Stomach (tissue), 9 donors: ENCODE data around the gene RWDD2A. TPM values are rescaled to one million over a fixed set of nuclear protein-coding genes. Genes with fewer than 3 reads are reported as not detected.

Source experiments
- DNase-seq, 2 donors: peaks; one replicate each; pipeline versions ENCODE4 v3.0.0 to v3.0.0-alpha.2; 2013 to 2019
- H3K27ac ChIP-seq, 5 donors: fragments of 200-600 bp in 4 of 5; sonication (generic) in 4 of 5; one replicate each; pipeline ENCODE4 v1.5.1; 2013 to 2019; ENCODE audit warnings: mild to moderate bottlenecking in 1 of 5, moderate library complexity in 1 of 5
- H3K27me3 ChIP-seq, 3 donors: fragments of 200-600 bp; sonication (generic); one replicate each; pipeline ENCODE4 v1.5.1; 2017 to 2019; ENCODE audit warnings: mixed run types in 1 of 3
- H3K36me3 ChIP-seq, 4 donors: fragments of 200-600 bp; sonication (generic); 1 replicate in 3 of 4; 2 replicates in 1 of 4; pipeline ENCODE4 v1.5.1; 2016 to 2019
- H3K4me1 ChIP-seq, 4 donors: fragments of 200-600 bp; sonication (generic); one replicate each; pipeline ENCODE4 v1.5.1; 2016 to 2019
- H3K4me3 ChIP-seq, 4 donors: fragments of 200-600 bp; sonication (generic) in 3 of 4; one replicate each; pipeline ENCODE4 v1.5.1; 2016 to 2019; ENCODE audit warnings: mild to moderate bottlenecking in 1 of 4
- H3K9me3 ChIP-seq, 4 donors: fragments of 200-600 bp; sonication (generic); one replicate each; pipeline ENCODE4 v1.5.1; 2016 to 2019
- CTCF ChIP-seq, 7 experiments: fragments of 450-650 bp in 4 of 7; fragments of 200-600 bp in 3 of 7; sonication (generic) in 3 of 7; IDR thresholded peaks; one replicate each; pipeline ENCODE4 v1.5.1; 2016 to 2019; ENCODE audit warnings: antibody characterized with exemption in 7 of 7, control low read depth in 2 of 7, mild to moderate bottlenecking in 1 of 7
- EP300 ChIP-seq: sonication (generic); formaldehyde crosslinking; IDR thresholded peaks from one replicate; pipeline ENCODE4 v1.6.1; 2017; ENCODE audit warnings: antibody characterized with exemption
- POLR2A ChIP-seq, 4 donors: fragments of 450-650 bp; IDR thresholded peaks; one replicate each; pipeline ENCODE4 v1.6.1; 2016; ENCODE audit warnings: antibody characterized with exemption in 4 of 4, control low read depth in 2 of 4, mild to moderate bottlenecking in 1 of 4, moderate library complexity in 1 of 4
- POLR2AphosphoS5 ChIP-seq, 3 donors: sonication (generic); formaldehyde crosslinking; IDR thresholded peaks; one replicate each; pipeline ENCODE4 v1.6.1; 2016; ENCODE audit warnings: antibody characterized with exemption in 3 of 3
- WGBS, 5 donors: extraction: QIAGEN DNeasy Blood & Tissue Kit in 3 of 5; methylation state at CpG; one replicate each; pipeline versions ENCODE4 v1.1.5 to v1.1.7; 2013 to 2018; 5-methylcytosine and 5-hydroxymethylcytosine counted together
- intact Hi-C: fragments of 100-400 bp; cut with DNase I; formaldehyde crosslinking; loops from one replicate; pipeline ENCODE4 v1.15.1; 2023; ENCODE audit warnings: low total_unique reads
- polyA plus RNA-seq, 3 donors: library from polyadenylated mRNA; stranded (reverse); fragments of 200-250 nt; gene quantifications; one replicate each; pipeline ENCODE4 v1.2.3, GENCODE V29; 2013
- total RNA-seq, 5 donors: library from RNA; depleted of rRNA; stranded (reverse); fragments of >200 nt; gene quantifications; one replicate each; pipeline versions ENCODE4 v1.1.0 to v1.2.3, GENCODE V29; 2014 to 2016
- donor health status: healthy with polysubstance abuse.
- donor health status: Bipolar disorder and iron deficiency.
- donor health status: healthy.

The RWDD2A gene
- total and polyA plus RNA-seq, 8 donors: 0.58 to 18.7 (median 2.1) TPM

- no peak overlapping the region for H3K27ac ChIP-seq
- peaks cover 0 to 9% (median 0%) of the 10 kb centered on the region in 4 donors for H3K4me1 ChIP-seq
- H3K9me3 ChIP-seq: no peaks in the 10 kb centered on the region
- intact Hi-C loops: no loop called here
- no peak for DNase-seq
- WGBS, 5 donors: 60 to 81% (median 78%) methylated on average over 1 of the region's 1 CpG
- TF ChIP-seq POLR2A (IDR thresholded peaks at IDR 0.05): no peak
- TF ChIP-seq EP300: no peak
- no peak for TF ChIP-seq CTCF (IDR thresholded peaks at IDR 0.05)
- TF ChIP-seq POLR2AphosphoS5 (IDR thresholded peaks at IDR 0.05): no peak
- H3K4me3 ChIP-seq: no peak overlapping the region
- H3K27me3 ChIP-seq: no peaks in the 10 kb centered on the region
- peaks cover 0 to 4% (median 0%) of the 10 kb centered on the region in 4 donors for H3K36me3 ChIP-seq
Measured at GRCh38 chr6:83231146-83231545, 38.0 kb downstream of the RWDD2A start.

DNA sequence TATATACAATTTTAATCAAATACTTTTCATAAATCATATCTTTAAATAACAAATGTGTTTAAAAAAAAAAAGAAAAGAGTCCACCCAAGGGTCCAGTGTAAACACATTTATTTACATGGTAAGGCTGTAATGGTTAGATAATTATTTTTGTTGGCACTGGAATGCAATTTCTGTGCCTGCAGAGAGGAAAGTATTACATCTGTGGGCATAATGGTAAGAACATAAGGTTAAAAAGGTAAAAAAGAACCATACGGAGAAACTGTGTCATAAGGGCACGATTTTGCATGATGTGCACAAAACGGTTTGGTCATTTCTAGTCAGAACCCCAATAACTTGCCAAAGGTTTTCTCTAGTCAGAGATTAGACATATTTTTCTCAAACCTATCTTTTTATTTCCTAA lies 54.3 kb downstream of the RWDD2A start:
- H3K27me3 ChIP-seq: no peaks in the 10 kb centered on the region
- H3K36me3 ChIP-seq: peaks cover 0 to 8% (median 6%) of the 10 kb centered on the region in 4 donors
- WGBS, 5 donors: 29 to 71% (median 34%) methylated on average over 3 of the region's 3 CpGs
- no peaks in the 10 kb centered on the region for H3K4me1 ChIP-seq
- no peak for DNase-seq
- intact Hi-C loops: no loop called here
- no peak for TF ChIP-seq CTCF (IDR thresholded peaks at IDR 0.05)
- no peak for TF ChIP-seq POLR2A (IDR thresholded peaks at IDR 0.05)
- TF ChIP-seq EP300: no peak
- TF ChIP-seq POLR2AphosphoS5 (IDR thresholded peaks at IDR 0.05): no peak
- H3K9me3 ChIP-seq: no peaks in the 10 kb centered on the region
- H3K27ac ChIP-seq: no peak overlapping the region
- no peak overlapping the region for H3K4me3 ChIP-seq

Other genes with a start within 250 kb of the RWDD2A start
- gene UBE3D, start 127.5 kb upstream of the RWDD2A start, total RNA-seq: 10 to 100 TPM in 4 of 5 donors, 1 to 10 TPM in 1; 5.5 to 33.3 (median 21.3) TPM
- gene UBE3D, start 127.5 kb upstream of the RWDD2A start, polyA plus RNA-seq: 1 to 10 TPM; 1.5 to 4.0 (median 2.9) TPM
- 10 to 100 TPM; 11.6 to 68.3 (median 21.6) TPM for gene DOP1A, start 125.7 kb upstream of the RWDD2A start, total RNA-seq
- 1 to 10 TPM; 2.6 to 6.0 (median 2.6) TPM for gene DOP1A, start 125.7 kb upstream of the RWDD2A start, polyA plus RNA-seq
- gene PGM3, start 92 bp upstream of the RWDD2A start, total RNA-seq: 10 to 100 TPM in 4 of 5 donors, under 1 TPM in 1; 0.58 to 96.4 (median 53.0) TPM
- 10 to 100 TPM in 2 of 3 donors, 1 to 10 TPM in 1; 6.0 to 22.3 (median 11.6) TPM for gene PGM3, start 92 bp upstream of the RWDD2A start, polyA plus RNA-seq
- 10 to 100 TPM in 4 of 5 donors, 1 to 10 TPM in 1; 5.2 to 31.7 (median 13.4) TPM for gene ME1, start 237.7 kb downstream of the RWDD2A start, total RNA-seq
- gene ME1, start 237.7 kb downstream of the RWDD2A start, polyA plus RNA-seq: 10 to 100 TPM in 1 of 3 donors, 1 to 10 TPM in 2; 5.2 to 28.1 (median 6.2) TPM